Erythroblast (primary cell): ENCODE measurements around the gene SYT8.
"Not testable (repeated sequence)": the region's sequence is repeated elsewhere in the genome, so short reads cannot be mapped to it uniquely, and the experiment has no call there.

Experiments used
- DNase-seq, 2 experiments: peaks; one replicate each; lab custom pipeline; 2025; lab: John Stamatoyannopoulos, UW
- GATA1 ChIP-seq: IDR thresholded peaks from 2 replicates; pipeline ENCODE4 v1.6.1; 2011; ENCODE audit warnings: low read depth, mild to moderate bottlenecking, control low read depth, low read length, moderate library complexity
- POLR2A ChIP-seq: IDR thresholded peaks from 2 replicates; pipeline ENCODE4 v1.6.1; 2011; ENCODE audit warnings: mild to moderate bottlenecking, low read length

The SYT8 gene

DNA sequence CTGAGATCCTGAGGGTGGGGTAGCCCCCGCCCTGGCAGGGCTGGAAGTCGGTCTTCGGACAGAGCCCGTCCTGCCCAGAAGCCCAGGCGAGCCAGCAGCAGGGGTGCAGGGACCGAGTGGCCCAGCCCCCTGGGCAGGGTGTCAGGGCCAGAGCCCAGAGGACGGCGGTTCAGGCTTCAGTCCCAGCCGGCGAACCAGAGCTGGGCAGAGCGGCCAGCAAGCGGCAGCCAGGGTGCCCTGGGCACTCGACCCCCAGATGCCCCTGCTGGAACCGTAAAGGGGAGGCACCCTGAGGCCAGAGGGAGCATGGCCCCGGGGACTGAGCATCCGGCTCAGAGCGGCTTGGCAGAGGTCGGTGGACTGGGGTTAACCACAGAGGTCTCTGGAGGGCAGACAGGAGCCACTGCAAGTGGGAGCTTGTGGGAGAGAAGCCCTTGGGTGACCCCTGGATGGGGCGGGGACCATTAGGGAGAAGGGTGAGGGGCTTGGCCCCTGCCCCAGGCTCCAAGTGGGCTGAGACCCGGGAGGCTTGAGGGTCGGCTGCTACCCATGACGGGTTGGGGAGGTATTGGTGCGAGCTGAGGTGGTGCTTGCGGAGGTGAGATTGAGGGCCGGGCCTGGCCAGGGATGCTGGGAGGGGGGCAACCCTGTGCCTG is 34.0 kb downstream of the SYT8 start:
- TF ChIP-seq GATA1 = no peak
- TF ChIP-seq POLR2A = no peak
- no peak for DNase-seq

GRCh38 chr11:1869427-1870325 is 34.9 kb downstream of the SYT8 start:
- TF ChIP-seq GATA1 (no peak), POLR2A (no peak)
- no peak for DNase-seq

GRCh38 chr11:1870326-1870696 is 35.5 kb downstream of the SYT8 start:
- no peak for DNase-seq
- TF ChIP-seq GATA1 (no peak), POLR2A (no peak)

DNA sequence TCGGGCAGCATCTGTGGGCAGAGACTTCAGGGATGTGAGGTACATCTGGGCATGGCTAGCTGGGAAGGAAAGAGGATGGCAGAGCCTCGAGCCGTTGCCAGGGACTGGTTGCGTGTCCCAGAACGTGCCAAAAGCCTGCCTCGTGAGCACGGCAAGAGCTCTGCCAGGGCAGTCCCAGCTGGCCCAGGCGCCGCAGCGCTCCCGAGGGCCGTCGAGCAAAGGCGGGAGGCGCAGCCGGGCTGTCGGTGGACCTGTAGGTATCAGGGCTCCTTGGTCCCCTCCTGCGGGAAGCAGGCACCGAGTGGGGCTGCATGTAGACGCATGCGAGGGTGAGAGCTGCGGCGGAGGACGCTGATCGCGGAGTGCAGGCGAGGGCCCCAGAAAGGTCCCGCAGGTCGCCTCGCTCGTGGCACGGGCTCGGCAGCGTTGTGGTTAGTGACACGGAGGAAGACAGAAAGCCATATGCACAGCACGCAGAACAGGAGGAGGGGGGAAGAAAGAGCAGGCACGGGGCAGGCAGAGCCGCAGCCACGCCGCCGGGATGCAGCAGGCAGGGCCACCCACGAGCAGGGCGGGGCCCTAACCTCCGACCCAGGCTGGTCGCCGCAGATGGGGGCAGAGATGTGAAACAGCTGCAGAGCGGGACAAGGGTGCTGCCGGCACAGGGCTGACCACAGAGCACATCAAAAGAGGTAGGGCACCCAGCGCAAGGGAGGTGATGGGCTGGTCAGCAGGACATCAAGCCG is 36.1 kb downstream of the SYT8 start:
- no peak for DNase-seq
- TF ChIP-seq GATA1 (no peak), POLR2A (no peak)

GRCh38 chr11:1871531-1871930 is 36.7 kb downstream of the SYT8 start:
- no peak for DNase-seq

GRCh38 chr11:1872267-1872985 is 37.6 kb downstream of the SYT8 start:
- no peak for DNase-seq
- TF ChIP-seq GATA1 (no peak), POLR2A (no peak)

More at GRCh38 chr11:1871531-1871930, 36.7 kb downstream of the SYT8 start:
- TF ChIP-seq GATA1 = no peak
- no peak for TF ChIP-seq POLR2A

GRCh38 chr11:1873048-1873812 is 38.4 kb downstream of the SYT8 start:
- TF ChIP-seq GATA1 (no peak), POLR2A (no peak)
- no peak for DNase-seq

DNA sequence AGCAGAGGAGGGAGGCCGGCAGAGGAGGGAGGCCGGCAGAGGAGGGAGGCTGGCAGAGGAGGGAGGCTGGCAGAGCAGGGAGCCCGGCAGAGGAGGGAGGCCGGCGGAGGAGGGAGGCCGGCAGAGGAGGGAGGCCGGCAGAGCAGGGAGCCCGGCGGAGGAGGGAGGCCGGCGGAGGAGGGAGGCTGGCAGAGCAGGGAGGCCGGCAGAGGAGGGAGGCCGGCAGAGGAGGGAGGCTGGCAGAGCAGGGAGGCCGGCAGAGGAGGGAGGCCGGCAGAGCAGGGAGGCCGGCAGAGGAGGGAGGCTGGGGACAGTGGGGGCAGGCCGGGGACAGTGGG is 39.0 kb downstream of the SYT8 start:
- DNase-seq = not testable (repeated sequence)

DNA sequence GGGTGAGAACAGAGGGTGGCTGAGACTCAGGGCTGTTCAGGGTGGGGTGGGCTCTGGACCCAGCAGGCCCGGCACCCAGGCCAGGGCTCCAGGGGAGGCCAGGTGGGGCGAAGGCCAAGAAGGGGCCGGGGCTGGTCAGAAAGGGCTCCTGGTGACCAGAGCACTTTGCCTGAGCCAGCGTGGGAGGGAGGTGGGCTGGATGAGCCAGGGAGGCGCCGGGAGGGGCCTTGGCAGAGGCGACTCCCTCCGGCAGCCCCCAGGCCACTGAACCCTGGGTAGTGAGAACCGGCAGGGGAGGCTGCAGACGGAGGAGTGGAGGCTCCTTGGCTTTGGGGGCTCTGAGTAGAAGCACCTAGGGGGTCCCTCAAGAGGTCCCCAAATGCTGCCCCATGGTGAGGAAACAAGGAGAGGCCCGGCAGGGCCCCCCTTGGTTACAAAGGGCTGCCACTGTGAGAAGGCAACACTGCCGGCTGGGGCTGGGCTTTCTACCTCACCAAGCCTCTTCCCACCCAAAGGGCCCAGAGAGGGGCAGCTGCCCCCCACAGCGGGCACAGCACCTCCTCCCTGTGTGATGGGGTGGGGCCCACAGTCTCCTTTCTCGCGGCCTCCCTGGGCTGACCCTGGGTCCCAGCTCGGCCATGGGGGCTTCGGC is 39.8 kb downstream of the SYT8 start:
- not testable (repeated sequence) for DNase-seq

GRCh38 chr11:1875093-1875850 is 40.5 kb downstream of the SYT8 start:
- no peak for DNase-seq
- TF ChIP-seq GATA1 (no peak), POLR2A (no peak)

- not testable (repeated sequence) for DNase-seq
Measured at GRCh38 chr11:1875851-1876301, 41.1 kb downstream of the SYT8 start.
